ENCODE measurements around the gene KMT5C.

- TF ChIP-seq CTCF (conservative IDR thresholded peaks at IDR 0.05) (no peak), ZFX (IDR thresholded peaks at IDR 0.05) (no peak)
Measured at GRCh38 chr19:55302318-55302703, 37.4 kb upstream of the KMT5C start.

All from C4-2B (cell line).